Stimulated activated naive CD8-positive, alpha-beta T cell treated with anti-CD3 and anti-CD28 coated beads, Interleukin-15, Interleukin-2, amounts not matched to agents 100 ng/mL and 50 ng/mL, for 24 hours (primary cell): ENCODE results near the gene PIGX.
"Not testable (repeated sequence)": the region's sequence is repeated elsewhere in the genome, so short reads cannot be mapped to it uniquely, and the experiment has no call there.

Experiments
- H3K27ac Mint-ChIP-seq: one replicate; pipeline ENCODE4 v1.8.0; 2021; ENCODE audit warnings: mild to moderate bottlenecking, mixed read lengths
- H3K27me3 Mint-ChIP-seq: one replicate; pipeline ENCODE4 v1.8.0; 2021; ENCODE audit warnings: mixed read lengths
- H3K36me3 Mint-ChIP-seq: one replicate; pipeline ENCODE4 v1.8.0; 2021; ENCODE audit warnings: low read depth, mixed read lengths
- H3K4me1 Mint-ChIP-seq: one replicate; pipeline ENCODE4 v1.8.0; 2021; ENCODE audit warnings: low read depth, mixed read lengths
- H3K4me3 Mint-ChIP-seq: one replicate; pipeline ENCODE4 v1.8.0; 2021; ENCODE audit warnings: mild to moderate bottlenecking, mixed read lengths
- H3K9me3 Mint-ChIP-seq: one replicate; pipeline ENCODE4 v1.8.0; 2021; ENCODE audit warnings: mixed read lengths

PIGX gene

GRCh38 chr3:196694202-196694638, 18.0 kb upstream of the PIGX start:
- Mint-ChIP-seq H3K9me3 (no peaks in the 10 kb centered on the region), H3K27me3 (no peaks in the 10 kb centered on the region), H3K27ac (peak overlapping the region; percentile 70), H3K4me1 (peaks cover 4% of the 10 kb centered on the region), H3K36me3 (no peaks in the 10 kb centered on the region), H3K4me3 (no peak overlapping the region)

- no peaks in the 10 kb centered on the region for H3K36me3 Mint-ChIP-seq
- peaks cover 4% of the 10 kb centered on the region for H3K4me1 Mint-ChIP-seq
- H3K27ac Mint-ChIP-seq, result peak overlapping the region; percentile 92
- no peaks in the 10 kb centered on the region for H3K9me3 Mint-ChIP-seq
- H3K27me3 Mint-ChIP-seq, result no peaks in the 10 kb centered on the region
- peak overlapping the region; percentile 59 for H3K4me3 Mint-ChIP-seq
These were observed 17.0 kb upstream of the PIGX start for GRCh38 chr3:196694941-196695848.

- H3K4me3 Mint-ChIP-seq, result peak overlapping the region; percentile 59
- H3K4me1 Mint-ChIP-seq, result peaks cover 4% of the 10 kb centered on the region
- no peaks in the 10 kb centered on the region for H3K9me3 Mint-ChIP-seq
- no peaks in the 10 kb centered on the region for H3K27me3 Mint-ChIP-seq
- H3K36me3 Mint-ChIP-seq, result no peaks in the 10 kb centered on the region
- peak overlapping the region; percentile 92 for H3K27ac Mint-ChIP-seq
These were observed 16.3 kb upstream of the PIGX start for GRCh38 chr3:196695849-196696226.

GRCh38 chr3:196697270-196697669, 14.9 kb upstream of the PIGX start:
- Mint-ChIP-seq H3K4me1 (peaks cover 4% of the 10 kb centered on the region), H3K9me3 (no peaks in the 10 kb centered on the region), H3K4me3 (no peak overlapping the region), H3K27ac (no peak overlapping the region), H3K36me3 (no peaks in the 10 kb centered on the region), H3K27me3 (no peaks in the 10 kb centered on the region)

GRCh38 chr3:196699749-196700148, 12.4 kb upstream of the PIGX start:
- Mint-ChIP-seq H3K27ac (no peak overlapping the region), H3K4me1 (peaks cover 4% of the 10 kb centered on the region), H3K36me3 (no peaks in the 10 kb centered on the region)

GRCh38 chr3:196700801-196701200, 11.4 kb upstream of the PIGX start:
- H3K9me3 Mint-ChIP-seq, result no peaks in the 10 kb centered on the region
- no peak overlapping the region for H3K4me3 Mint-ChIP-seq
- H3K27me3 Mint-ChIP-seq, result no peaks in the 10 kb centered on the region
- no peak overlapping the region for H3K27ac Mint-ChIP-seq
- no peaks in the 10 kb centered on the region for H3K36me3 Mint-ChIP-seq
- H3K4me1 Mint-ChIP-seq, result no peaks in the 10 kb centered on the region

More at GRCh38 chr3:196699749-196700148, 12.4 kb upstream of the PIGX start:
- Mint-ChIP-seq H3K9me3 (no peaks in the 10 kb centered on the region), H3K27me3 (no peaks in the 10 kb centered on the region), H3K4me3 (no peak overlapping the region)

GRCh38 chr3:196706327-196706726, 5.8 kb upstream of the PIGX start:
- Mint-ChIP-seq H3K4me1 (peaks cover 7% of the 10 kb centered on the region), H3K27me3 (no peaks in the 10 kb centered on the region), H3K36me3 (no peaks in the 10 kb centered on the region)

GRCh38 chr3:196706731-196707130, 5.4 kb upstream of the PIGX start:
- Mint-ChIP-seq H3K27ac (no peak overlapping the region), H3K4me3 (no peak overlapping the region), H3K36me3 (no peaks in the 10 kb centered on the region), H3K9me3 (no peaks in the 10 kb centered on the region), H3K4me1 (peaks cover 11% of the 10 kb centered on the region), H3K27me3 (no peaks in the 10 kb centered on the region)

More at GRCh38 chr3:196706327-196706726, 5.8 kb upstream of the PIGX start:
- no peaks in the 10 kb centered on the region for H3K9me3 Mint-ChIP-seq
- no peak overlapping the region for H3K4me3 Mint-ChIP-seq
- no peak overlapping the region for H3K27ac Mint-ChIP-seq

GRCh38 chr3:196707566-196707965, 4.6 kb upstream of the PIGX start:
- no peaks in the 10 kb centered on the region for H3K9me3 Mint-ChIP-seq
- no peaks in the 10 kb centered on the region for H3K27me3 Mint-ChIP-seq
- H3K4me1 Mint-ChIP-seq, result peaks cover 13% of the 10 kb centered on the region
- H3K36me3 Mint-ChIP-seq, result no peaks in the 10 kb centered on the region
- H3K4me3 Mint-ChIP-seq, result no peak overlapping the region
- H3K27ac Mint-ChIP-seq, result no peak overlapping the region

GRCh38 chr3:196708467-196708866, 3.7 kb upstream of the PIGX start:
- Mint-ChIP-seq H3K4me3 (no peak overlapping the region), H3K9me3 (no peaks in the 10 kb centered on the region), H3K36me3 (peaks cover 4% of the 10 kb centered on the region), H3K27me3 (no peaks in the 10 kb centered on the region), H3K27ac (no peak overlapping the region), H3K4me1 (peaks cover 20% of the 10 kb centered on the region)

- Mint-ChIP-seq H3K27ac (peak overlapping the region; percentile 76), H3K4me1 (peaks cover 27% of the 10 kb centered on the region), H3K27me3 (no peaks in the 10 kb centered on the region), H3K4me3 (peak overlapping the region; percentile 82), H3K36me3 (peaks cover 4% of the 10 kb centered on the region), H3K9me3 (no peaks in the 10 kb centered on the region)
These were observed 587 bp downstream of the PIGX start for GRCh38 chr3:196712514-196713413.

GRCh38 chr3:196717162-196717561, 5.0 kb downstream of the PIGX start:
- H3K27ac Mint-ChIP-seq, H3K27me3 Mint-ChIP-seq, H3K4me3 Mint-ChIP-seq, H3K9me3 Mint-ChIP-seq: not testable (repeated sequence)
- Mint-ChIP-seq H3K4me1 (peaks cover 17% of the 10 kb centered on the region), H3K36me3 (peaks cover 35% of the 10 kb centered on the region)

- Mint-ChIP-seq H3K9me3 (peaks cover 7% of the 10 kb centered on the region), H3K4me1 (peaks cover 4% of the 10 kb centered on the region), H3K27me3 (no peaks in the 10 kb centered on the region), H3K27ac (no peak overlapping the region), H3K36me3 (peaks cover 51% of the 10 kb centered on the region), H3K4me3 (no peak overlapping the region)
These were observed 8.9 kb downstream of the PIGX start for GRCh38 chr3:196721097-196721496.

- H3K4me1 Mint-ChIP-seq, result peaks cover 25% of the 10 kb centered on the region
- H3K36me3 Mint-ChIP-seq, result peaks cover 44% of the 10 kb centered on the region
- H3K27ac Mint-ChIP-seq, result peak overlapping the region; percentile 56
- H3K9me3 Mint-ChIP-seq, result no peaks in the 10 kb centered on the region
- H3K27me3 Mint-ChIP-seq, result no peaks in the 10 kb centered on the region
- no peak overlapping the region for H3K4me3 Mint-ChIP-seq
These were observed 14.9 kb downstream of the PIGX start for GRCh38 chr3:196726788-196727675.
